A673 (cell line): Measurements from ENCODE around the gene CISH.

Experiments used
- CTCF ChIP-seq: fragments of 300-800, 200-600 bp; sonication (generic); conservative IDR thresholded peaks from 2 replicates; pipeline ENCODE4 v1.5.1; 2017; ENCODE audit warnings: low read depth, mild to moderate bottlenecking, antibody characterized with exemption, low read length, moderate library complexity, mixed read lengths
- EZH2 ChIP-seq: fragments of 200-600 bp; sonication (generic); IDR thresholded peaks from 2 replicates; pipeline ENCODE4 v1.6.1; 2017; ENCODE audit warnings: borderline replicate concordance, low read depth, mild to moderate bottlenecking, mixed read lengths, antibody characterized with exemption, low read length; ENCODE audit not compliant: poor library complexity, severe bottlenecking

GRCh38 chr3:50572801-50573371, 38.7 kb downstream of the CISH start:
- no peak for TF ChIP-seq CTCF
- no peak for TF ChIP-seq EZH2
